ENCODE measurements around the gene COX10.
"Not testable (repeated sequence)": the region's sequence is repeated elsewhere in the genome, so short reads cannot be mapped to it uniquely, and the experiment has no call there.

Gene COX10

DNA sequence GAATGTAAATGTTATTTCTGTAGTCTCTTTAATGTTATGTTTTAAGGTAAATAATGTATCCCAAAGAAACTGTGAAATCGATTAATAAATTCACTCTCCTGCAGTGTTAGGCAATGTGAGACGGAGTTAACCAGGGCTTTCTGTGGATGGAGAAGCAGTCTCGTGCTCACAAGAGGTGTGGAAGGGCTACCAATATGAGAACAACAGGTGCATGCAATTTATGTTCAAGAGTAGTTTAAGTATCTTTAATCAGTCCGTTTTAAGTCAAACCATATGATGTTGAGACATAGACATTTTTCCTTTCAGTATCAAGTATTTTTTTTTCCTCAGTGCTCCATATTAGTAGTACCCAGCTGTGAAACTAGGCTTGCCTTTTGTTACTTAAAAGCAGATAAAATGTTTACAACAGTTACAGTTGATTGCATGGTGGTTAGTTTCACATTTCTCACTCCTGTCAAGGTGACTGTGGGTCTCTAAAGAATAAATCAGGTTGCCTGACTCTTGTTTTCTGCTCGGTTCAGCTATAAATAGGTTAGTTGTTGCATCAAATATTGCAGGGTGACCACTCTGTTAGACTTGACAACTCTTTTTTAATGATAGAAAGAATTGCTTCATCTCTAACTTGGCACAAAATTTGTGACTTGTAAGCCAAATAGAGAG is 54.4 kb downstream of the COX10 start:
- no peak for DNase-seq (ENCODE audit: low read depth)

DNA sequence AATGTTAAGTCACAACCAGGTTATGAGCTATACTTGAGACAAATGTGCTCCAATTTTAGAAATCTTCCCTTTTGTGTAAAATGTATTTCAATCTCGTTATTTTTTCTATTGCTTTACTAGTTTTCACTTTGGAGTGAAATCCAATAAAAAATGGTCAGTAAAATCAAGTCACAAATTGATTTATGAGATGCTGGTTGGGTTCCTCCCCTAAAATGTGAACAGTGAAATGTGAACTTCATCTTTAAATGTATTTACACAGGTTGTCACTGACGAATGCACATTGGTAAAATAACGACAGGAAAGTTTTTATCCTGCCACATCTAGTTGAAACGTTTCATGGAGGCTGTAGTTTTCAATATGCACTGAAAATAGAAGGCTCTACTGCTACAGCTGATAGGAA is 55.5 kb downstream of the COX10 start:
- DNase-seq (ENCODE audit: low read depth): no peak

DNA sequence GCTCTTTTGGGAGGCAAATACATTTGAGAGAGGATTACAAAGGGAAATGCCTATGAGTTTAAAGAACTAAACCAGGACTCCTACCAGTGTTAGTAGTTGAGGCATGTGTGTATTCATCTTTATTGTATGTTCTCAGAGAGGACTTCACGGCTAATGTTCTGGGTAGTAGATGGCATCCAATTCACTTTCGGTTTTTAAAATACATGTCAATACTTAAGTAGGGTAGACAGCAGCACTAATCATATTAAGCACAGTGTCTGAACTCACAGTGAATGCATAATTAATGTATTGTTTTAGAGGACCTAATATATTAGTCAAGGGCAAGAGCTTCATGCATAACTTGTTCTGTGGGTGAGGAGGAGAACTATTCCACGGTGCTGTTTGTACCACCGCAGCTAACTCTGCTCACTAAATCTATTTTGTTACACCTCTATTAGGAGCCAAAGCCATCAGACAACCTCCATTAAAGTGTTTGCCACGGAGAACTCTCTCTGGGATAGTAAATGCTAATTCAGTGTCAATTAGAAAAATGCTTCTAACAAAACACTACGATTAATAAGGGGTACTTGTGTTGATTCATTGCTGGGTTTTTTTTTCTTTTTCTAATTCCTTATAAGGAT is 56.3 kb downstream of the COX10 start:
- no peak for DNase-seq (ENCODE audit: low read depth)

DNA sequence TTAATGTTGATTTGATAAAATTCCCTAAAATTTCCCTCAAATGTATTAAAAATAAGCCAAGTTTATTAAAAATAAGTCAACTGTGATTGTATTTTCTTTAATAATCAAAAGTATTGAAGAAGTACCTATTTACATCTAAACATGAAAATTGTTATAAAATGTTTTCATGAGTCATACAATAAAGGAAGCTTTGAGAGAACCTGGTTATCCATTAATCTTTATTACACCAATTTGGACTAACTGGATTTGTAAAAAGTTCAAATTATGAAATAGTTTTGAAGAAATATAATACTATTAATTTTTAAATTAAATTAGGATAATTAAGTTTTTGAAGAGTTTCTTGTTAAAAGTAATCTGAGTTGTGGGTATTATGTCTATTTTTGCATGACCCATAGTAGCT is 63.8 kb downstream of the COX10 start:
- DNase-seq (ENCODE audit: low read depth): no peak

DNA sequence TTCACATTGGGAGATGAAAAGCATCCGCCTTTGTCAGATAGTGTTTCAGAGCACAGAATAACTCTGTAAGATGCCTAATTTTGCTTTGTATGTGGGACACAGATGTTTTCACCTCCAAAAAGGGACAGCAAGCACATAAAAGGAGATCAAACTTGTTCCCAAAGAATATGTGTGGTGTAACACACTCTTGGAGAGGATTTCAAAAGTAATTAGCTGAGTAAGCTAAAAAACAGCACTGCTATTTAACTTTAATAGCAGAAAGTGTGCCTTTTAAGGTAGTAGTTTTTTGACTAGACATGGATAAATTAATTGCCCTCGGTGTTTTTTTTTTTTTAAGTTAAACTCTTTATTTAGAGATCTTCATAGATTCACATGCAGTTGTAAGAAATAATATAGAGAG is 65.2 kb downstream of the COX10 start:
- no peak for DNase-seq (ENCODE audit: low read depth)

DNA sequence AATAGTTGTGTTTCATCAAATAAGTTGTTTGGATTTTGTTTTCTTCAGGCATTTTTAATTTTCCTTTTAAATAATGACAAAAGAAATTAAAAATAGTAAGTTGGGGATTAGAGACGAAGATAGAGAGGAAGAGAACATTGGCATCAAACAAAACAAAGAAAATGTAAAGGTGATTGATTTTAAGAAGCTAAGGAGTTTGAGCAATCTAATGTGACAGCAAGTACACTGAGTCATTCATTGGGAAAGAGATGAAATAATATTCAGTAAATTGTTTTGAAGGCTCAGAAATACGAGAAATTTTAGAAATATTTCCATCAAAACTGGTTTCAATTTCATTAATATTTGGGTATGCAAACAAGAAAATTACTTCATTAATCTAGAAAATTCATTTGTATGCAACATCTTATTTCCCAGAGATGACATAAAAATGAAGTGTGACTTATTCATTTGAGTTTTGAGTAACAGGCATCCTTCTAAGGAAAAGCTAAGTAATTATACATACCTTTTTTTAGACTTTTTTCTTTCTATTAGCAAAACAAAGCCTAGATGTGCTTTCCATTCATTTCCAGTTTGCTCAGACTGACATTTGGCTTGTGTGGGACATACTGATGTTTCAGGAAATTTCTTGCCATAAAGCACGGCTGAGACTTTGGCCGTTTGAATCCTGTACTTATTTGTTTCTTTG is 66.7 kb downstream of the COX10 start:
- no peak for DNase-seq (ENCODE audit: low read depth)

DNA sequence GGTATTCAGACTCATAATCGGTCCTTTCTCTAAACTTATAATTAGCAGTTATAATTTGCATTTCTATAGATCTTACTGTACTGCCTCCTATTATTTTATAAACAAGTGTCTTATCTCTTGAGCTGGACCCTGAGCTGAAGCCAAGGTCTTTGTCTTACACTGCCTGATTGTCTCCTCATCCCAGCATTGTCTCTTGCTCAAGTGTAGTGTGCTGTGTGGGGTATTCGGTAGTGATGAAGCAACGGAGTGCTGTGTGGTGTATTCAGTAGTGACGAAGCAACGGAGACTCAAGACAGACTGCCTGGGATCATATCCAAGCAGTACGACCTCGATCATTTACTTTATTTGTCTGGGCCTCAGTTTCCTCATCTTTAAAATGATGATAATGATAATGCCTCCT is 69.3 kb downstream of the COX10 start:
- no peak for DNase-seq (ENCODE audit: low read depth)

DNA sequence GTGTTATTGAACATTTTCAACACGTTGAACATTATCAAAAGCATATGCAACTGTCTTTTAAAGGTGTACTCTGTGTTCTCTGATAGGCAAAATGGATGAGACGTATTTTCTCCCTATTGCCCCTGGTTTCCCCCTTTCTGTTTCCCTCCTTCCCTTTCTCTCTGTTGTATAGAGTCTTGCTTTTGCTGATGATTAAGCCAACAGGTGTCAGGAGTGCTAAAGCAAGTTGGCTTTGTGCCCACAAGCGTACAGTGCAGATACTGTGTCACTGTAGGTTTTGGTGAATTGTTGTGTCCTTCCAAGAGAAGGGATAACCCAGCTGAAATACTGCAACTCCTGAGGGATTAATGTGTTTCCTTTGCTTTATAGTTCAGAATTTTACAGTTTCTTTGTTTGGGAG is 74.4 kb downstream of the COX10 start:
- DNase-seq (ENCODE audit: low read depth): no peak

DNA sequence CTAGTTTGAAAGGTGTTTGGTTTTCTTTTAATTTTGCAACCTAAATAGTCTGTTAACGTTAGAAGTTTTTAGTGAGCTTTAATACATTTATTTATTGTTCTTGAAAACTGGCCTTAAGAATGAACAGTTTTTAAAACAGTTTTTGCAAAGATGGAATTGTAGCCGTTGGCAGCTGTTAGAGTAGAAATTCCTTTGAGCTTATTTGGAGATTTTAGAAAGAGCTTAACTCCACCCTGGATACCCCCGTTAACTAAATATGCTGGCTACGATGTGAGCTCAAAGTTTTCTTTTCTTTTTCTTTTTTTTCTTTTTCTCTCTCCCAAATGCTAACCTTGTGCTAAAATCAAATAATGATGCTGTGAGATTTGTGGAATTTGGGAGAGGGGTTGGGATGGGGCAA is 75.2 kb downstream of the COX10 start:
- DNase-seq (ENCODE audit: low read depth): no peak

DNA sequence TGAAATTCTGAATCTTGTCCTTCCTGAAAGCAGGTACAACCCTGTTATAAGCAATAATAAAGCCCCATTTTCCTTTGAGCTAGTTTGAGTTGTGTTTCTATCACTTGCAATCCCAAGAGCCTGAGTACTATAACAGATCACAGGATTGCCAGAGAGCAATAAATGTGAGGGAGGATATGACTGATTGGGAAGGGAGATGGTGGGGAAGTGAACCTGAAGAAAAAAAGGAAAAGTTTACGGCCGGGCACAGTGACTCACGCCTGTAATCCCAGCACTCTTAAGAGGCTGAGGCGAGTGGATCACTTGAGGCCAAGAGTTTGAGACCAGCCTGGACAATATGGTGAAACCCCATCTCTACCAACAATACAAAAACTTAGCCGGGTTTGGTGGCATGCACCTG is 80.4 kb downstream of the COX10 start:
- DNase-seq (ENCODE audit: low read depth): no peak

DNA sequence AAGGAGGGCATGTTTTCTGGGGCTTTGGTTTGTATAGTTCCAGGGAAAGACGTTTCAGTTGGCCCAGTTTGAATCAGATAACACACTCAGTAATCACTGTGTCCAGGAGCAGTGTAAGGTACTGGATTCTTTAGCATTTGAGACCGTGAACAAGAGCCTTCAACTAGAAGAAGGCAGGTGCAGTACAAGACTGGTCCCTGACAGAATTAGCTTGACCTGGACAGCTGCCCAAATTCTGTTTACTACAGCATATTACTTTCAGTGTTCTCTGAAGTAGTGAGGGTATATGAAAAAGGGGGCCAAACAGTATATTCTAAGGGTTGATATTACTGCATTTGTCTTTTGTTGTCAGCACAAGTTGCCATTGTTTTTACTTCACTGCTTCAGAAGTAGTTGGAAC is 81.3 kb downstream of the COX10 start:
- no peak for DNase-seq (ENCODE audit: low read depth)

DNA sequence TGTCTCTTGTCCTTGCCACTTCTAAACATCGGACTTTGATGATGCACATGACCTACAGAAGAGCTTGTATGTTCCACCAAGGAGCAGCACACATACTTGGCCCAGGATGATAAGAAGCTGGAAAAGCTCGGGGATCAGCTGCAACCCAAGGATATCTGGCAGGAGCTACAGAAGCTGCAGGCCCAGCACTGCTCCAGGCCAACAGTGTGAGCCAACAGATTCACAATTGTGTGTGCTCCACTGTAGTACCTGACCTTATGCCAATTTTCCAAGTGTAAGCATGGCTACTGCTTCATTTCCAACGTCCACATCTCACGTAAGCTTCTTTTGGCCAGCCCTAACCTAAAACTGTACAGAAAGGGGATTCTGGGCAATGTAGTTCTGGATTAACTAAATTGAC is 83.4 kb downstream of the COX10 start:
- DNase-seq (ENCODE audit: low read depth): no peak

DNA sequence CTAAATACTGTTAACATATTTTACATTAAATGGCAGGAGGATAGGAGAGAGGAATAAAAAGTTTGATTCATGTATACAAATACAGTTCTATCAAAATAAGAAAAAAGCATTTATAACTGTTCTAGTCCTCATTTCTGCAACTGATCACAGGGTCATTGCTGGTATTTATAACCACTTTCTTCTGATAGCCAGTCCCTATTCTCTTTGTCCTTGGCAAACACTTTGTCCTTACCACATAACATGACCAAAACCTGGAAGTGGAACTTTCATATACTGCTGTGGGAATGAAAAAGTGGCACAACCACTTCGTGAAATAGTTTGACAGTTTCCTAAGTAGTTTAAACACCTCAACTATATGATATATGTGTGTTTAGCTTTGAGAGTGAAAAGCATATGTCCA is 84.1 kb downstream of the COX10 start:
- DNase-seq (ENCODE audit: low read depth): no peak

DNA sequence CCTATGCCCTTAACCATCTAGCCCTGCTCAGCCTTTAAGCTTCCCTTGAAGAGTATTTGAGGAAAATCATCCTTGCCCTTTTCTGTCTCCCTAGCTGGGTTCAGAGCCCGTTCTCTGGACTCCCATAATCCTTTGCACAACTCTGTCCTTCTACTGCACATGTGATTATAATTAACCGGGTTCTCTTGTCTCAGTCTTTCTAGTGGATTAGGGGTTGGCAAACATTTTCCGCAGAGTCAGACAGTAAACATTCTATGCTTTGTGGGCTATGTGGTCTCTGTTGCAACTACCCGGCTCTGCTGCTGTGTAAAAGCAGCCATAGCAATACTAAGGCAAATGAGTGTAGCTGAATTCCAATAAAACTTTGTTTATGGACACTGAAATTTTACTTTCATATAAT is 87.4 kb downstream of the COX10 start:
- no peak for DNase-seq (ENCODE audit: low read depth)

DNA sequence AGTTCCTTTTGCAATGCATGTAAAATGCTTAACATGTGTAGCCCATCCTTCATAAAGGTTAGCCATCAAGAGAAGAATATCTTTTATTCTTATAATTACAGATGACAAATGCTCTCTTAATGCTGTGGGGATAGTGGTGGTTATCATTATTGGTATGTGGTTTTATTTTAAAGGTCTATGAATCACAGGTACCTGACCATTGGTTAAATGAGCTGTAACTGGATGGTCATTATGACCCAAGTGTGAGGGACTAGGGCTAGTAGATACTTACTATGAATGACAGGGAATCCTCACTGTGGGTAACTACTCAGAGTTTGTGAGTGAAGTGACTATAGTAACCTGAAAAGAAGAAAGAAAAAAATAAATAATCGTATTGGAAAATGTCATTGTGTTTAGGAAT is 88.5 kb downstream of the COX10 start:
- no peak for DNase-seq (ENCODE audit: low read depth)

DNA sequence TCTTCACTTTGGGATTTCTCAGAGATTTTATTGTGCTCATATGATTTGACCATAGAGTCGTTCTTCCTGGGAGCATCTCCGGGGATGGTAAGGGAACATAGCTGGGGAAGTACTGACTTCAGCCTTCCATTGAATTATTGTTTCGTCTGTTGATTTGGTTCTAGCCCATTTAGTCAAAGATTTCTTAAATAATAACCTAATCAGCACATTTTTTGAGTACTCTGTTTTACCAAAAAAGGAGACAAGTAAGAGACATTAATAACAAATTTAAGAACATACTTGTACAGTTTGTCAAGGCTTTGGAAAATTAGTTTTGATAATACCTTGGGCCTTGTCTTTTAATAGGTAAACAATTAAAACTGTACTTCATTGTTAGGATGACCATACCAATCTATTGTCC is 89.4 kb downstream of the COX10 start:
- no peak for DNase-seq (ENCODE audit: low read depth)

DNA sequence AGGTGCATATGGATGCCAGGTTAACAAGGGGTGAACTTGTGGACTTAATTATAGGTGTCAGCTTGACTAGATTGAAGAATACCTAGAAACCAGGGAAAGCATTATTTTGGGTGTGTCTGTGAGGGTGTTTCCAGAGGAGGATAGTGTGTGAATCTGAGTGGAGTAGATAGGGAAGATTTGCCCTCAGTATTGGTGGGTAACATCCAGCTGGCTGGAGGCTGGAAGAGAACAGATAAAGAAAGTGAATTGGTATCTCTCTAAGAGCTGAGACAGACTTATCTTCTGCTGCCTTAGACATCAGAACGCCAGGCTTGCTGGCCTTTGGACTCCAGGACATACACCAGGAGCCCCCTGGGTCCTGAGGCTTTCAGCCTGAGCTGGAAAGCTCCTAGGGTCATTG is 92.1 kb downstream of the COX10 start:
- DNase-seq (ENCODE audit: low read depth): no peak

DNA sequence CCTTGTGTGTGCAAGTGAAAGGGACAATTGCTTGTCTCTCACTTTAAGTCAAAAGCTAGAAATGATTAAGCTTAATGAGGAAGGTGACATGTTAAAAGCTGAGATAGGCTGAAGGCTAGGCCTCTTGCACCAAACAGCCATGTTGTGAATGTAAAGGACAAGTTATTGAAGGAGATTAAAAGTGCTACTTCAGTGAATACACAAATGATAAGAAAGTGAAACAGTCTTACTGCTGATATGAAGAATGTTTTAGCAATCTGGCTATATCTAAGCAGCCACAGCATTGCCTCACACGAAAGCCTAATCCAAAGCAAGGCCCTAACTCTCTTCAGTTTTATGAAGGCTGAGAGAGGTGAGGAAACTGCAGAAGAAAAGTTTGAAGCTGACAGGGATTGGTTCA is 96.3 kb downstream of the COX10 start:
- DNase-seq (ENCODE audit: low read depth): no peak

DNA sequence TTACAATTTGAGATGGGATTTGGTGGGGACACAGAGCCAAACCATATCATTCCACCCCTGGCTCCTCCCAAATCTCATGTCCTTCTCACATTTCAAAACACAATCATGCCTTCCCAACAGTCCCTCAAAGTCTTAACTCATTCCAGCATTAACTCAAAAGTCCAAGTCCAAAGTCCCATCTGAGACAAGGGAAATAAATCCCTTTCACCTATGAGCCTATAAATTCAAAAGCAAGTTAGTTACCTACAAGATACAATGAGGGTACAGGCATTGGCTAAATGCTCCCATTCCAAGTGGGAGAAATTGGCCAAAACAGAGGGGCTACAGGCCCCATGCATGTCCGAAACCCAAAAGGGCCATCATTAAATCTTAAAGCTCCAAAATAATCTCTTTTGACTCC is 98.5 kb downstream of the COX10 start:
- DNase-seq (ENCODE audit: low read depth): not testable (repeated sequence)

DNA sequence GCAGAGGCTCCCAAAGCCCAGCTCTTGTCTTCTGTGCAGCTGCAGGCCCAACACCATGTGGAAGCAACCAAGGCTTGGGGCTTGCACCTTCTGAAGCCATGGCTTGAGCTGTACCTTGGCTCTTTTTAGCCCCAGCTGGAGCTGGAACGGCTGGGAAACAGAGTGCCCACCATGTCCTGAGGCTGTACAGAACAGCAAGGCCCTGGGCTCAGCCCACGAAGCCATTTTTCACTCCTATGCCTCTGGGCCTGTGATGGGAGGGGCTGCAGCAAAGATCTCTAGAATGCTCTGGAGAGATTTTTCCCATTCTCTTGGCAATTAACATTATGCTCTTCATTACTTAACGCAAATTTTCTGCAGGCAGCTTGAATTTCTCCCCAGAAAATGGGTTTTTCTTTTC is 99.3 kb downstream of the COX10 start:
- no peak for DNase-seq (ENCODE audit: low read depth)

DNA sequence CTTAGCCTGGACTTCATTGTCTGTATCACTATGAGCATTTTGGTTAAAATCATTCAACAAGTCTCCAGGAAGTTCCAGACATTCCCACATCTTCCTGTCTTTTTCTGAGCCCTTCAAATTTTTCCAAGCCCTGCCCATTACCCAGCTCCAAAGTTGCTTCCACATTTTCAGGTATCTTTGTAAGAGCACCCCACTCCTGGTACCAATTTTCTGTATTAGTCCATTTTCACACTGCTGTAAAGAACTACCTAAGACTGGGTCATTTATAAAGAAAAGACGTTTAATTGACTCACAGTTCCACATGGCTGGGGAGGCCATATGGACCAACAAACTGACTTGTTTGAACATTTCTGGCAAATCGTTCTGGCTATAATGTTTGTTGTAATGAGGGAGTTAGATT is 100.0 kb downstream of the COX10 start:
- no peak for DNase-seq (ENCODE audit: low read depth)

DNA sequence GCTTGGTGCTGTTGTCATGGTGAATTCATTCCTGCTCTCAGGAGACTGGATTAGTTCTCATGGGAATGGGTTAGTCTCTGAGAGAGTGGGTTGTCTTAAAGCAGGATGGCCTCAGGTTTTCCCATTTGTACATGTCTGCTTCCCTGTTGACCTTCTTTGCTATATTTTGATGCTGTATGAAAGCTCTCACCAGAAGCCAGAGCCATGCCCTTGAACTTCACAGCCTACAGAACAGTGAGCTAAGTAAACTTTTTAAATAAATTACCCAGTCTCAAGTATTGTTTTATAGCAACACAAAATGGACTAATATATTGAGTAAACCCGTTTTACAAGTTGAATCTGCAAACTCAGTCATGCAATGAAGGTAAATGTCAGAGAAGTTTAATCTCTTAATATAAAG is 100.6 kb downstream of the COX10 start:
- no peak for DNase-seq (ENCODE audit: low read depth)

DNA sequence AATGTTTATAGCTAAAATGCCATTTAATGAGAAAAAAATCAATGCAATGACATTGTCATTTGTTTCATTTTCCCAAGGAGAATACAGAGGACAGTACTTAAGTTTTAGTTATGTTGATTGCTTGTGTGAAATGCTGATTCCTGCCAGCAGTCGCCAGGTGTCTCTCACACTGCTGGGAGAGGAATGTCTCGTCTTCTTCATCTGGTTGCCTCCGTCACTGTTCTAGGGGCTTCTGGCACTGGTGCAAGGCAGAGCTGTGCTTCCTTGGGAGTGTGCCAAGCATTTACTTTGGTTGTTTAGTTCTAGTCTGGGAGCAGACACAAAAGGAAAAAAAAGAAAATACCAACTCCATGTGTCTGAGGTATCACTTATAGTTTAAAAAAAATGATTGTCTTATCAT is 107.7 kb downstream of the COX10 start:
- DNase-seq (ENCODE audit: low read depth): not testable (repeated sequence)

DNA sequence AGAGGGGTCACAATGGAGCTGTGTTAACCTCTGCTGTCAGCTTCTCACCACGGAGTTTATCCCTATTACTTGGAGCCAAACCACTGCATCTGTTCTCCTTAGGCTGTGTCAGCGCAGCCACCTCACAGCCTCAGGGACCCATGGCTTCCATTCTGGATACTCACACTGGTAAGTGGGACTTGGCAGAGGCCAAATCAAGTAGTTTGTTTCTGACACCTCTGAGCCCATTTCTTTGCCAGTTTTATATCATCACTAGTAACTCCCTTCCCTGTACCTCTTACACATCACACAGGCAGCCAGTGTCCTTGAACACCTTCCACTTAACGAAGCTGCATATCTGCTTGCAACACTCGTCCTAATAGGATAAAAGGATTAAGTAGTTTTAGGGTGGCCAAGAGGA is 108.5 kb downstream of the COX10 start:
- DNase-seq (ENCODE audit: low read depth): not testable (repeated sequence)
